GM12878 (cell line): ENCODE results near the gene PPIF. TPM values are rescaled to one million over a fixed set of nuclear protein-coding genes. Genes with fewer than 3 reads are reported as not detected.

Source experiments
- ATAC-seq: fragments of 200-7000 bp; cut with Tn5 transposase; 3 replicates; pipeline ENCODE4 v1.9.1; 2020; ENCODE audit warnings: mild to moderate bottlenecking, moderate library complexity
- BruUV-seq: library from RNA; stranded (reverse); fragments of 400-500 nt; replicated peaks from 2 replicates; lab custom pipeline; 2021; lab: Mats Ljungman, UMichigan
- CTCF ChIA-PET: fragments of 300-600 bp; sonication (Branson Sonifier 250); formaldehyde crosslinking; extraction: SDS; loops from one replicate; lab custom pipeline; 2021; ENCODE audit warnings: inconsistent platforms; lab: Yijun Ruan, JAX
- POLR2A ChIA-PET: fragments of 350-600 bp; formaldehyde crosslinking; extraction: SDS; loops from one replicate; lab custom pipeline; 2021; ENCODE audit warnings: inconsistent platforms; lab: Charles Lee
- RAD21 ChIA-PET: fragments of 300-600 bp; sonication (Branson Sonifier 250); formaldehyde crosslinking; loops from one replicate; lab custom pipeline; 2023; ENCODE audit warnings: antibody characterized with exemption; ENCODE audit not compliant: unreplicated experiment; lab: Charles Lee
- SMC1A ChIA-PET: fragments of 300-600 bp; sonication (Branson Sonifier 250); formaldehyde crosslinking; loops from one replicate; lab custom pipeline; 2023; ENCODE audit not compliant: unreplicated experiment, uncharacterized antibody; lab: Charles Lee
- DNase-seq: peaks from one replicate; pipeline ENCODE4 v3.0.0-alpha.2; 2011; ENCODE audit warnings: low read depth, low spot score
- FAIRE-seq: peaks from 3 replicates; lab custom pipeline; 2011; peaks lifted over from hg19 to GRCh38; lab: Jason Lieb, UNC
- H2AFZ ChIP-seq: 2 replicates; pipeline ENCODE4 v1.6.0; 2011; ENCODE audit warnings: low read depth, low read length, control low read depth; ENCODE audit not compliant: control insufficient read depth
- H3K27ac ChIP-seq: 2 replicates; pipeline ENCODE4 v1.5.1; 2011; ENCODE audit warnings: control low read depth; ENCODE audit not compliant: control insufficient read depth, insufficient read depth
- H3K27me3 ChIP-seq, 2 experiments: replicated peaks in 1 of 2; 2 replicates each; pipeline versions ENCODE4 v1.6.0 to v1.6.1; 2011; ENCODE audit warnings: low read length in 1 of 2; ENCODE audit not compliant: control insufficient read depth in 2 of 2, insufficient read depth in 2 of 2
- H3K36me3 ChIP-seq, 2 experiments: 2 replicates each; pipeline ENCODE4 v1.5.1; 2011; ENCODE audit warnings: low read length in 1 of 2; ENCODE audit not compliant: control insufficient read depth in 2 of 2, insufficient read depth in 2 of 2
- H3K4me1 ChIP-seq: 2 replicates; pipeline ENCODE4 v1.6.1; 2011; ENCODE audit warnings: mild to moderate bottlenecking, low read length, moderate library complexity, mixed read lengths; ENCODE audit not compliant: control insufficient read depth, insufficient read depth
- H3K4me2 ChIP-seq: 2 replicates; pipeline ENCODE4 v1.6.0; 2011; ENCODE audit warnings: control low read depth; ENCODE audit not compliant: control insufficient read depth, insufficient read depth
- H3K4me3 ChIP-seq: fragments of 200-600 bp; sonication (generic); 2 replicates; pipeline ENCODE4 v1.5.1; 2016
- H3K79me2 ChIP-seq: 2 replicates; pipeline ENCODE4 v1.6.0; 2011; ENCODE audit warnings: low read length; ENCODE audit not compliant: control insufficient read depth, insufficient read depth
- H3K9ac ChIP-seq: 2 replicates; pipeline ENCODE4 v1.8.0; 2011; ENCODE audit warnings: low read length, control low read depth, mixed read lengths; ENCODE audit not compliant: control insufficient read depth, insufficient read depth
- H3K9me3 ChIP-seq: replicated peaks from 3 replicates; pipeline ENCODE4 v1.5.1; 2011; ENCODE audit warnings: mild to moderate bottlenecking, low read length; ENCODE audit not compliant: control insufficient read depth, insufficient read depth
- H4K20me1 ChIP-seq: 2 replicates; pipeline ENCODE4 v1.6.0; 2011; ENCODE audit not compliant: control insufficient read depth, insufficient read depth
- ESRRA ChIP-seq: IDR thresholded peaks from 2 replicates; pipeline ENCODE4 v1.6.1; 2012; ENCODE audit warnings: mild to moderate bottlenecking, low read length, improper control_type of control experiment
- ETV6 ChIP-seq, 2 experiments: fragments of 450-650 bp in 1 of 2; IDR thresholded peaks in 1 of 2; conservative IDR thresholded peaks in 1 of 2; 2 replicates each; pipeline ENCODE4 v1.6.1; 2014; ENCODE audit warnings: antibody characterized with exemption in 1 of 2, borderline replicate concordance in 1 of 2, low read depth in 1 of 2, mild to moderate bottlenecking in 1 of 2, moderate library complexity in 1 of 2
- MYB ChIP-seq: fragments of 150-350 bp; IDR thresholded peaks from 2 replicates; pipeline ENCODE4 v1.6.1; 2014; ENCODE audit warnings: mild to moderate bottlenecking, low read depth, low read length, borderline replicate concordance
- POLR2A ChIP-seq: IDR thresholded peaks from 2 replicates; pipeline ENCODE4 v1.6.1; 2011; ENCODE audit warnings: low read depth, mild to moderate bottlenecking, low read length
- TCF7 ChIP-seq: IDR thresholded peaks from 2 replicates; pipeline ENCODE4 v1.6.1; 2014; ENCODE audit warnings: antibody characterized with exemption, borderline replicate concordance
- WGBS: methylation state at CpG from one replicate; pipeline ENCODE4 v1.1.6; 2016; ENCODE audit warnings: low lambda C conversion rate; ENCODE audit not compliant: insufficient replicate concordance, insufficient coverage; ENCODE audit errors: missing lambda C conversion rate; 5-methylcytosine and 5-hydroxymethylcytosine counted together
- in situ Hi-C: fragments of 300-500 bp; cut with MboI; formaldehyde crosslinking; loops from 9 replicates; pipeline ENCODE4 v1.14.3; 2018; ENCODE audit warnings: mixed read lengths
- intact Hi-C: fragments of 100-400 bp; cut with micrococcal nuclease; formaldehyde crosslinking; loops from one replicate; pipeline ENCODE4 v1.14.2; 2022; ENCODE audit not compliant: unreplicated experiment
- polyA plus RNA-seq, 11 experiments: library from polyadenylated mRNA; depleted of rRNA in 4 of 11; unstranded in 6 of 11; stranded (reverse) in 5 of 11; fragments of >200 nt; fragmentation: Nextera tagmentation in 4 of 11; fragmentation: Illumina TruSeq in 1 of 11; extraction: Ambion mirVana in 4 of 11; extraction: Trizol in 1 of 11; gene quantifications; 1 replicate in 1 of 11; 2 replicates in 10 of 11; pipeline versions ENCODE4 v1.2.1 to v1.2.3, GENCODE V29; 2011 to 2016; ENCODE audit warnings: inconsistent platforms in 2 of 11, missing spikeins in 2 of 11, low read depth in 1 of 11
- total RNA-seq, 4 experiments: library from RNA; depleted of rRNA in 3 of 4; stranded (reverse); fragments of >200 nt in 3 of 4; fragmentation: Illumina TruSeq in 1 of 4; extraction: Trizol in 1 of 4; gene quantifications; 2 replicates each; pipeline versions ENCODE4 v1.2.1 to v1.2.3, GENCODE V29; 2013 to 2021
- TF ChIP-seq, protein P1 (sequence below): fragments of 450-650 bp; IDR thresholded peaks from 2 replicates; pipeline ENCODE4 v1.6.1; 2016; ENCODE audit warnings: mild to moderate bottlenecking
- TF ChIP-seq, protein P2 (sequence below): fragments of 450-650 bp; IDR thresholded peaks from 2 replicates; pipeline ENCODE4 v1.6.1; 2017; ENCODE audit warnings: antibody characterized with exemption, mild to moderate bottlenecking, moderate library complexity

PPIF gene
- total and polyA plus RNA-seq, 10 of the 15 experiments (the other 5 are each of a cell fraction or from before 2014, with no cell fraction given): 28.8 to 180 (median 128) TPM

DNA sequence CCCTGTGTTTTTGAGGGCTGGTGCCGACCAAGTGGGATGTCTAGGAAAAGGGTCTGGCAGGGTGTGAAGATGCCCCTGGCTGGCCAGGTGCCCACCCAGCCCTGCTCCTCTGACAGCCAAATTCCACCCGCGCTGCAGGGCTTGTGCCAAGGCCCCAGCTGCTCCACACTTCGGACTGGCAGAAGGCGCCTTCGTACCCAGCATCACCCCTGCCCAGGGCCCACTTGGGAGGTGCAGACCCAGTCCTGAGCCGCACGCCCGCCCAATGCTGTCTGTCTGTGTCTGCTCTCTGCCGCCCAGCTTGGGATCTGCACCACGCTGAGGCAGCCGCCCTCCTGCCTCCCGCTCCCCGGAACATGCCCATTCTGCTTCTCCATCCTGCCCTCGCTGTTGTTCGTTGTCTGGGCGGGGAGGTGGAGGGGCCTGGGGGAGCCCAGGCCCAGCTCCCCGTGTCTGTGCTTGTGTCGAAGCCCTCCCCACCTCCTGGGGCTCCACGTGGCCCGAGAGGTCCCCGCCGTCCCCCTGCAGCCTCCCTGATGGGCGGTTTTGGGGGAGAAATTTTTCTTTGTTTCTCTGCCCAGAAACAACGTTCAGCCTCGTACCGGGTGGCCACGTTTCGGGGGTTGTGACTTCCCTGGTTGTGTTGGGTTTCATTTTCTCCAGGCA, 36.9 kb upstream of the PPIF start (continued):
- no peak for TF ChIP-seq MYB
- TF ChIP-seq, protein P1, sequence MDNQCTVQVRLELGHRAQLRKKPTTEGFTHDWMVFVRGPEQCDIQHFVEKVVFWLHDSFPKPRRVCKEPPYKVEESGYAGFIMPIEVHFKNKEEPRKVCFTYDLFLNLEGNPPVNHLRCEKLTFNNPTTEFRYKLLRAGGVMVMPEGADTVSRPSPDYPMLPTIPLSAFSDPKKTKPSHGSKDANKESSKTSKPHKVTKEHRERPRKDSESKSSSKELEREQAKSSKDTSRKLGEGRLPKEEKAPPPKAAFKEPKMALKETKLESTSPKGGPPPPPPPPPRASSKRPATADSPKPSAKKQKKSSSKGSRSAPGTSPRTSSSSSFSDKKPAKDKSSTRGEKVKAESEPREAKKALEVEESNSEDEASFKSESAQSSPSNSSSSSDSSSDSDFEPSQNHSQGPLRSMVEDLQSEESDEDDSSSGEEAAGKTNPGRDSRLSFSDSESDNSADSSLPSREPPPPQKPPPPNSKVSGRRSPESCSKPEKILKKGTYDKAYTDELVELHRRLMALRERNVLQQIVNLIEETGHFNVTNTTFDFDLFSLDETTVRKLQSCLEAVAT: no peak
- no peak for TF ChIP-seq ESRRA
- no peak for TF ChIP-seq TCF7
- no peak for TF ChIP-seq ETV6 (conservative IDR thresholded peaks at IDR 0.05 in 1 of 2, IDR thresholded peaks at IDR 0.05 in 1 of 2; ENCODE audit: borderline replicate concordance in 1 of 2, low read depth in 1 of 2)

DNA sequence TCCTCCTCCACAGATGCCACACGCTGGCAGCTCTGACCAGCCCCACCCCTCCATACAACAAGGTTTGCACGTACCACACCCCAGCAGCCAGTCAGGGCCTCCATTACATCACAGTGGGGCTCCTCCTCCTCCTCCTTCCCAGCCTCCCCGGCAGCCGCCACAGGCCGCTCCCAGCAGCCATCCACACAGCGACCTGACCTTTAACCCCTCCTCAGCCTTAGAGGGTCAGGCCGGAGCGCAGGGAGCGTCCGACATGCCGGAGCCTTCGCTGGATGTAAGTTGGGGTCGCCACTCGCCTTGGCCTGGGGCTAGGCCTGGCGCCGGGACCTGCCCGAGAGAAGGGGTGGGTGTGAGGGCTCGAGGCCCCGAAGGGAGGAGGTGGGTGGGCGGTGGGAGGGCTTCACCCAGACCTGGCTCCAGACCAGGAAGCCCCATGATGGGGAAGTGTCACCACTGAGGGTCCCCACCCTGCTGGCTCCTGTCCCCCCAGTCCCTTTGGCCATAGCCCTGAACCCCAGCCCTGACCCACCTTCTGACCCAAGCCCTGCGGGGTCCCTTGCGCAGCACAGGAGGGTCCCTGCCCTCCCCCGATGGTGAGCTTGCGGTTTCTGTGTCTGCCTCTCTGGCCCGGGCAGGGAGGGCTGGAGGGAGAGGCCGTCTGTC, 36.2 kb upstream of the PPIF start:
- DNase-seq: no peak
- Histone ChIP-seq H3K4me1 (no peaks in the 10 kb centered on the region), H3K4me2 (no peak overlapping the region), H3K36me3 (peaks cover 13 to 44% of the 10 kb centered on the region in 2 experiments; a peak in 3 of 4 replicates), H3K79me2 (no peaks in the 10 kb centered on the region), H3K9ac (no peak overlapping the region), H3K9me3 (no peaks in the 10 kb centered on the region), H3K27me3 (no peaks in the 10 kb centered on the region), H3K27ac (no peak overlapping the region), H4K20me1 (no peaks in the 10 kb centered on the region), H2AFZ (no peak overlapping the region), H3K4me3 (no peak overlapping the region)
- CTCF ChIA-PET: no interaction called here
- FAIRE-seq: no peak
- ATAC-seq: no peak
- BruUV-seq: no TSS peak
- in situ Hi-C loops: no loop called here
- 99% methylated on average over 21 of the region's 26 CpGs for WGBS
- POLR2A ChIA-PET: no interaction called here
- intact Hi-C loops: no loop called here
- RAD21 ChIA-PET: no interaction called here
- SMC1A ChIA-PET: no interaction called here
- TF ChIP-seq POLR2A: peak; percentile 26; the same call in 1 of the 2 replicates
- TF ChIP-seq, protein P2, sequence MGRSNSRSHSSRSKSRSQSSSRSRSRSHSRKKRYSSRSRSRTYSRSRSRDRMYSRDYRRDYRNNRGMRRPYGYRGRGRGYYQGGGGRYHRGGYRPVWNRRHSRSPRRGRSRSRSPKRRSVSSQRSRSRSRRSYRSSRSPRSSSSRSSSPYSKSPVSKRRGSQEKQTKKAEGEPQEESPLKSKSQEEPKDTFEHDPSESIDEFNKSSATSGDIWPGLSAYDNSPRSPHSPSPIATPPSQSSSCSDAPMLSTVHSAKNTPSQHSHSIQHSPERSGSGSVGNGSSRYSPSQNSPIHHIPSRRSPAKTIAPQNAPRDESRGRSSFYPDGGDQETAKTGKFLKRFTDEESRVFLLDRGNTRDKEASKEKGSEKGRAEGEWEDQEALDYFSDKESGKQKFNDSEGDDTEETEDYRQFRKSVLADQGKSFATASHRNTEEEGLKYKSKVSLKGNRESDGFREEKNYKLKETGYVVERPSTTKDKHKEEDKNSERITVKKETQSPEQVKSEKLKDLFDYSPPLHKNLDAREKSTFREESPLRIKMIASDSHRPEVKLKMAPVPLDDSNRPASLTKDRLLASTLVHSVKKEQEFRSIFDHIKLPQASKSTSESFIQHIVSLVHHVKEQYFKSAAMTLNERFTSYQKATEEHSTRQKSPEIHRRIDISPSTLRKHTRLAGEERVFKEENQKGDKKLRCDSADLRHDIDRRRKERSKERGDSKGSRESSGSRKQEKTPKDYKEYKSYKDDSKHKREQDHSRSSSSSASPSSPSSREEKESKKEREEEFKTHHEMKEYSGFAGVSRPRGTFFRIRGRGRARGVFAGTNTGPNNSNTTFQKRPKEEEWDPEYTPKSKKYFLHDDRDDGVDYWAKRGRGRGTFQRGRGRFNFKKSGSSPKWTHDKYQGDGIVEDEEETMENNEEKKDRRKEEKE: no peak
